Measurements from ENCODE around the gene FXYD5.

Gene FXYD5

GRCh38 chr19:35154525-35155406 is at the start of gene FXYD5:
Gene FXYD5, plus strand, starts transcription at chr19:35154735. Its CDS starts 816 bp downstream, at chr19:35155551.
- DNase-seq (ENCODE audit: low read depth): no peak

GRCh38 chr19:35105047-35105410 is 49.5 kb upstream of the FXYD5 start:
- DNase-seq (ENCODE audit: low read depth): no peak

- DNase-seq (ENCODE audit: low read depth): no peak
Observed at GRCh38 chr19:35105411-35106290, 48.9 kb upstream of the FXYD5 start.

- no peak for DNase-seq (ENCODE audit: low read depth)
Observed at GRCh38 chr19:35106291-35106583, 48.3 kb upstream of the FXYD5 start.

- DNase-seq (ENCODE audit: low read depth): no peak
Observed at GRCh38 chr19:35106898-35107541, 47.5 kb upstream of the FXYD5 start.

- DNase-seq (ENCODE audit: low read depth): no peak
Observed at GRCh38 chr19:35107545-35107944, 47.0 kb upstream of the FXYD5 start.

GRCh38 chr19:35108730-35109129 is 45.8 kb upstream of the FXYD5 start:
- no peak for DNase-seq (ENCODE audit: low read depth)

- DNase-seq (ENCODE audit: low read depth): no peak
Observed at GRCh38 chr19:35109395-35110112, 45.0 kb upstream of the FXYD5 start.

GRCh38 chr19:35110974-35111373 is 43.6 kb upstream of the FXYD5 start:
- no peak for DNase-seq (ENCODE audit: low read depth)

GRCh38 chr19:35112995-35113688 is 41.4 kb upstream of the FXYD5 start:
- DNase-seq (ENCODE audit: low read depth): no peak

- DNase-seq (ENCODE audit: low read depth): no peak
Observed at GRCh38 chr19:35114353-35115176, 40.0 kb upstream of the FXYD5 start.

- DNase-seq (ENCODE audit: low read depth): no peak
Observed at GRCh38 chr19:35115177-35115951, 39.2 kb upstream of the FXYD5 start, which contains the start of gene FXYD3. Gene FXYD3, plus strand, starts transcription at chr19:35115823. Its CDS starts 3,554 bp downstream, at chr19:35119377.

- no peak for DNase-seq (ENCODE audit: low read depth)
Observed at GRCh38 chr19:35116072-35116801, 38.3 kb upstream of the FXYD5 start.

- DNase-seq (ENCODE audit: low read depth): no peak
Observed at GRCh38 chr19:35117116-35117515, 37.4 kb upstream of the FXYD5 start.

GRCh38 chr19:35117799-35118198 is 36.7 kb upstream of the FXYD5 start:
- no peak for DNase-seq (ENCODE audit: low read depth)

GRCh38 chr19:35118268-35119020 is 36.1 kb upstream of the FXYD5 start:
- no peak for DNase-seq (ENCODE audit: low read depth)

- no peak for DNase-seq (ENCODE audit: low read depth)
Observed at GRCh38 chr19:35119091-35119490, 35.4 kb upstream of the FXYD5 start.

GRCh38 chr19:35119578-35120155 is 34.9 kb upstream of the FXYD5 start:
- DNase-seq (ENCODE audit: low read depth): no peak

All from GM04504 (cell line).